Heart left ventricle (tissue), 16 donors: Measurements from ENCODE around the gene DIS3L2. TPM values are rescaled to one million over a fixed set of nuclear protein-coding genes. Genes with fewer than 3 reads are reported as not detected.

Source experiments
- ATAC-seq, 4 donors: fragments of 200-7000 bp; cut with Tn5 transposase; one replicate each; pipeline ENCODE4 v1.9.1; 2020 to 2022; ENCODE audit warnings: moderate library complexity in 4 of 4, mild to moderate bottlenecking in 3 of 4, moderate number of reproducible peaks in 1 of 4
- DNase-seq, 5 donors: peaks; one replicate each; pipeline ENCODE4 v3.0.0-alpha.2; 2020
- H3K27ac ChIP-seq, 12 donors: fragments of 200-600 bp; sonication (generic) in 4 of 12; one replicate each; pipeline versions ENCODE4 v1.5.0 to v1.8.0; 2016 to 2022; ENCODE audit warnings: mild to moderate bottlenecking in 2 of 12
- H3K27me3 ChIP-seq, 9 donors: fragments of 200-600 bp; sonication (generic) in 2 of 9; one replicate each; pipeline versions ENCODE4 v1.5.1 to v1.8.0; 2016 to 2022; ENCODE audit warnings: mild to moderate bottlenecking in 3 of 9
- H3K36me3 ChIP-seq, 9 donors: fragments of 200-600 bp; sonication (generic) in 2 of 9; one replicate each; pipeline versions ENCODE4 v1.5.0 to v1.8.0; 2018 to 2022; ENCODE audit warnings: mild to moderate bottlenecking in 2 of 9
- H3K4me1 ChIP-seq, 12 donors: fragments of 200-600 bp; sonication (generic) in 4 of 12; one replicate each; pipeline versions ENCODE4 v1.5.0 to v1.8.0; 2016 to 2022; ENCODE audit warnings: mild to moderate bottlenecking in 3 of 12
- H3K4me3 ChIP-seq, 12 donors: fragments of 200-600 bp; sonication (generic) in 4 of 12; one replicate each; pipeline versions ENCODE4 v1.5.0 to v1.8.0; 2017 to 2022; ENCODE audit warnings: mild to moderate bottlenecking in 9 of 12, moderate library complexity in 4 of 12
- H3K9me3 ChIP-seq, 12 donors: fragments of 200-600 bp; sonication (generic) in 4 of 12; one replicate each; pipeline versions ENCODE4 v1.5.0 to v1.8.0; 2016 to 2022; ENCODE audit warnings: mild to moderate bottlenecking in 1 of 12
- CTCF ChIP-seq, 12 donors: fragments of 200-600 bp; sonication (generic) in 4 of 12; IDR thresholded peaks; one replicate each; pipeline versions ENCODE4 v1.5.0 to v1.8.0; 2018 to 2022; ENCODE audit warnings: antibody characterized with exemption in 12 of 12, mild to moderate bottlenecking in 5 of 12
- POLR2A ChIP-seq, 2 donors: fragments of 450-650 bp; IDR thresholded peaks; one replicate each; pipeline ENCODE4 v1.6.1; 2017; ENCODE audit warnings: antibody characterized with exemption in 2 of 2, mild to moderate bottlenecking in 2 of 2, moderate library complexity in 2 of 2
- WGBS, 4 donors: extraction: QIAGEN DNeasy Blood & Tissue Kit in 2 of 4; methylation state at CpG; one replicate each; pipeline versions ENCODE4 v1.1.5 to v1.1.7; 2013 to 2018; 5-methylcytosine and 5-hydroxymethylcytosine counted together
- intact Hi-C, 10 donors: fragments of 100-400 bp; cut with DNase I; formaldehyde crosslinking; loops; one replicate each; pipeline versions ENCODE4 v1.11.1 to v1.14.2; 2022
- polyA plus RNA-seq, 2 donors: library from polyadenylated mRNA; stranded (reverse); fragments of 200-250 nt; gene quantifications; one replicate each; pipeline ENCODE4 v1.2.3, GENCODE V29; 2013
- total RNA-seq, 9 donors: library from RNA; depleted of rRNA in 2 of 9; stranded (reverse); fragments of >200 nt in 2 of 9; fragmentation: NEBNext Ultra II Directional in 3 of 9; extraction: Animal tissue kit (Norgen Biotek cat#: 25700) in 3 of 9; gene quantifications; one replicate each; pipeline versions ENCODE4 v1.1.0 to v1.2.4, GENCODE V29; 2016 to 2023
- donor health status: ischemic (EF 13 %, LVEDD 7.1; RV severe dilation, severe dysfunction).
- donor health status: healthy with polysubstance abuse.
- donor health status: DM: no; HTN: yes; CAD: no.
- donor health status: DM: no; HTN: no; CAD: no.
- donor health status: ischemic (EF 25% LVEDD 6.9; RV normal size, moderate dysfunction).
- donor health status: ischemic (EF 25% LVEDD 5.7; RV mildly dilated, moderate dysfunction).
- donor health status: healthy.
- donor health status: DM: yes; HTN: yes; CAD: no.
- donor health status: ischemic (EF 35%, LVEDD 5.7; RV mildly dilated, moderate dysfunction).
- donor health status: nonischemic (EF 11% LVEDD 7.7; RV severe dilation, severe dysfunction).
- donor health status: DM: yes; HTN: yes; CAD: no.
- donor health status: PGD.
- donor health status: ischemic (EF 29% LVEDD 5.4; RV normal size, mild dysfunction).
- donor health status: nonischemic (EF 23%, LVEDD 6.1; RV moderate dilation, normal function).

The DIS3L2 gene
- total and polyA plus RNA-seq, 11 donors = 12.4 to 27.3 (median 21.8) TPM

GRCh38 chr2:232218778-232219495 is 257.4 kb downstream of the DIS3L2 start:
- H3K36me3 ChIP-seq = peaks cover 0 to 8% (median 0%) of the 10 kb centered on the region in 9 donors
- no peak overlapping the region for H3K27ac ChIP-seq
- ATAC-seq (no peak), DNase-seq (no peak)
- 78 to 91% (median 82%) methylated on average over 6 of the region's 6 CpGs for WGBS, 4 donors
- no peak overlapping the region for H3K4me3 ChIP-seq
- peaks cover 0 to 12% (median 2%) of the 10 kb centered on the region in 12 donors for H3K4me1 ChIP-seq
- intact Hi-C loops = no loop called here
- no peak for TF ChIP-seq CTCF (IDR thresholded peaks at IDR 0.05)
- no peaks in the 10 kb centered on the region for H3K9me3 ChIP-seq
- H3K27me3 ChIP-seq = no peaks in the 10 kb centered on the region

DNA sequence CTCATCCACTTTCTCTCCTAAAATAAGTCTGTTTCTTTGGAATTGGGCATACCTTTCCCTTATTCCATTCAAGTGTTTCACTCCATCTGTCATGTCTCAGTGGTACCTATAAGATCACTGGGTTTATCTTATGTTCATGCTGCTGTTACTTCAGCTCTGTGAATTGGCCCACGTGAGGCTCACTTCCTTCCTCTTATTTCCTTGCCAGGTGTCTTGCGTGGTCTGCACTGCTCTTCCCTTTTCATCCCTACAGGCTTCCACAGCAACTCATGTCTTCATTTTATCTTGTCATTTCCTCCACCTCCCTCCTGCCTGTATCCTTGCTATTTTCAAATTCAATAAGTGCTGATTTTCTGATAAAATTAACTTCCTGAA is 258.0 kb downstream of the DIS3L2 start:
- WGBS, 4 donors = 52 to 58% (median 56%) methylated on average over 2 of the region's 2 CpGs

GRCh38 chr2:232219932-232220331 is 258.4 kb downstream of the DIS3L2 start:
- no peaks in the 10 kb centered on the region for H3K9me3 ChIP-seq
- no peak for TF ChIP-seq CTCF (IDR thresholded peaks at IDR 0.05)
- TF ChIP-seq POLR2A (IDR thresholded peaks at IDR 0.05) = no peak
- WGBS, 4 donors = 94 to 97% (median 96%) methylated on average over 5 of the region's 5 CpGs
- H3K4me1 ChIP-seq = peaks cover 0 to 12% (median 2%) of the 10 kb centered on the region in 12 donors
- peaks cover 0 to 8% (median 0%) of the 10 kb centered on the region in 9 donors for H3K36me3 ChIP-seq
- DNase-seq (no peak), ATAC-seq (no peak)
- H3K27ac ChIP-seq = no peak overlapping the region
- intact Hi-C loops = no loop called here
- no peak overlapping the region for H3K4me3 ChIP-seq
- no peaks in the 10 kb centered on the region for H3K27me3 ChIP-seq

More for the DNA sequence above, 258.0 kb downstream of the DIS3L2 start:
- H3K27me3 ChIP-seq = no peaks in the 10 kb centered on the region
- ATAC-seq = no peak
- no peak overlapping the region for H3K27ac ChIP-seq
- peaks cover 0 to 12% (median 2%) of the 10 kb centered on the region in 12 donors for H3K4me1 ChIP-seq
- TF ChIP-seq POLR2A (IDR thresholded peaks at IDR 0.05) (no peak), CTCF (IDR thresholded peaks at IDR 0.05) (no peak)
- intact Hi-C loops = no loop called here
- no peak for DNase-seq
- no peak overlapping the region for H3K4me3 ChIP-seq
- H3K9me3 ChIP-seq = no peaks in the 10 kb centered on the region
- peaks cover 0 to 8% (median 0%) of the 10 kb centered on the region in 9 donors for H3K36me3 ChIP-seq

- no peak overlapping the region for H3K27ac ChIP-seq
- peaks cover 0 to 8% (median 0%) of the 10 kb centered on the region in 9 donors for H3K36me3 ChIP-seq
- no peak for TF ChIP-seq CTCF (IDR thresholded peaks at IDR 0.05)
- no peak for TF ChIP-seq POLR2A (IDR thresholded peaks at IDR 0.05)
- DNase-seq (no peak), ATAC-seq (no peak)
- intact Hi-C loops = no loop called here
- H3K4me3 ChIP-seq = no peak overlapping the region
- H3K27me3 ChIP-seq = no peaks in the 10 kb centered on the region
- H3K4me1 ChIP-seq = peaks cover 0 to 17% (median 6%) of the 10 kb centered on the region in 12 donors
- H3K9me3 ChIP-seq = no peaks in the 10 kb centered on the region
- WGBS, 4 donors = 48 to 50% (median 49%) methylated on average over 2 of the region's 2 CpGs
Measured at GRCh38 chr2:232225429-232225828, 263.9 kb downstream of the DIS3L2 start.
